Stimulated activated naive CD8-positive, alpha-beta T cell treated with anti-CD3 and anti-CD28 coated beads, Interleukin-15, amount 100 ng/mL, for 72 hours (primary cell): ENCODE data around the gene CABCOCO1.
"Not testable (repeated sequence)": the region's sequence is repeated elsewhere in the genome, so short reads cannot be mapped to it uniquely, and the experiment has no call there.

Source experiments
- ATAC-seq: fragments of 150-1000 bp; cut with Tn5 transposase; 2 replicates; pipeline ENCODE4 v1.10.0; 2021; ENCODE audit warnings: mild to moderate bottlenecking, moderate library complexity
- DNase-seq, 2 donors: peaks; one replicate each; pipeline ENCODE4 v3.0.0; 2021 to 2022
- H3K27ac Mint-ChIP-seq, 2 donors: one replicate each; pipeline ENCODE4 v1.8.0; 2022; ENCODE audit warnings: mild to moderate bottlenecking in 2 of 2, mixed read lengths in 2 of 2, moderate library complexity in 2 of 2
- H3K27me3 Mint-ChIP-seq: one replicate; pipeline ENCODE4 v1.8.0; 2022; ENCODE audit warnings: mixed read lengths
- H3K4me1 Mint-ChIP-seq: one replicate; pipeline ENCODE4 v1.8.0; 2022; ENCODE audit warnings: mild to moderate bottlenecking, mixed read lengths
- H3K4me3 Mint-ChIP-seq, 2 donors: one replicate each; pipeline ENCODE4 v1.8.0; 2022; ENCODE audit warnings: mild to moderate bottlenecking in 2 of 2, mixed read lengths in 2 of 2, moderate library complexity in 1 of 2
- H3K9me3 Mint-ChIP-seq, 2 donors: one replicate each; pipeline ENCODE4 v1.8.0; 2022; ENCODE audit warnings: mixed read lengths in 2 of 2

The CABCOCO1 gene

GRCh38 chr10:61683319-61683718 lies 20.6 kb downstream of the CABCOCO1 start:
- Mint-ChIP-seq H3K4me1 (no peaks in the 10 kb centered on the region), H3K9me3 (no peaks in the 10 kb centered on the region), H3K27me3 (no peaks in the 10 kb centered on the region), H3K4me3 (no peak overlapping the region), H3K27ac (no peak overlapping the region)
- ATAC-seq = no peak
- no peak for DNase-seq

DNA sequence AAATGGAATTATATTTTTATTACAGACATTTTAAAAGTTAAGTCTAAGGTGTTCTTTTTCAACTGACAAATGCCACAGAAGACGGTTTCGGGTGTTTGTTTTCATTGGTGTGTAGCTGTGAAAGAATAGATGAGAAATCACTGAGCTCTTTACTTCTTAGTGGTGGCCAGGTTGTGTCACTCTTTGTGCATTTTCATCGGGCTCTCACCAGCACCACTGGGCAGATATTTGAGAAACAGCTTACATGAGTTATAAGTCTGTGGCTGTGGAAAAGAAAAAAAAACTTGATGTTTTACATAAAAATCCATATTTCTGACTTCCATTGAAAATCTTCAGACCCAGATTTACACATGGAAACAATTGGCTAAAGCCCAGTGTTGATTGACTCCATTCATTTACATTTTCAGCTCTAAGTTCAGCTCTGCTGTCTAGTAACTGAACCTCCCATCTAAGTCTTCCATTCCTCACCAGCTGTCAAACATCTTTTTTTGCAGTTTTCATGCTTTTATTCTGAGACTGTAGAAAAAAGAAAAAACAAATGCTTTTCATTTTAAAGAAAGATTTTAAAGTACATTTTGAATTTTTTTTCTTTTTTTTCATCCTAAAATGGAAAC lies 22.3 kb downstream of the CABCOCO1 start:
- Mint-ChIP-seq H3K27ac (no peak overlapping the region), H3K4me1 (no peaks in the 10 kb centered on the region), H3K9me3 (no peaks in the 10 kb centered on the region), H3K4me3 (no peak overlapping the region), H3K27me3 (no peaks in the 10 kb centered on the region)
- DNase-seq = no peak
- no peak for ATAC-seq

GRCh38 chr10:61688551-61689308 lies 26.0 kb downstream of the CABCOCO1 start:
- Mint-ChIP-seq H3K4me1 (no peaks in the 10 kb centered on the region), H3K4me3 (no peak overlapping the region), H3K9me3 (peaks cover 0 to 7% of the 10 kb centered on the region in 2 donors), H3K27ac (no peak overlapping the region), H3K27me3 (no peaks in the 10 kb centered on the region)
- ATAC-seq = no peak
- no peak for DNase-seq

GRCh38 chr10:61691667-61692066 lies 28.9 kb downstream of the CABCOCO1 start:
- not testable (repeated sequence) for H3K27ac Mint-ChIP-seq, H3K27me3 Mint-ChIP-seq, ATAC-seq, H3K9me3 Mint-ChIP-seq, H3K4me3 Mint-ChIP-seq, DNase-seq, H3K4me1 Mint-ChIP-seq

GRCh38 chr10:61692447-61693010 lies 29.8 kb downstream of the CABCOCO1 start:
- Mint-ChIP-seq H3K27me3 (no peaks in the 10 kb centered on the region), H3K4me1 (no peaks in the 10 kb centered on the region), H3K27ac (no peak overlapping the region), H3K9me3 (peaks cover 0 to 7% of the 10 kb centered on the region in 2 donors), H3K4me3 (no peak overlapping the region)
- ATAC-seq (no peak), DNase-seq (no peak)

GRCh38 chr10:61698968-61699655 lies 36.4 kb downstream of the CABCOCO1 start:
- H3K9me3 Mint-ChIP-seq = no peaks in the 10 kb centered on the region
- no peak for DNase-seq
- H3K4me1 Mint-ChIP-seq = no peaks in the 10 kb centered on the region
- no peak overlapping the region for H3K4me3 Mint-ChIP-seq
- H3K27ac Mint-ChIP-seq = no peak overlapping the region
- peaks cover 7% of the 10 kb centered on the region for H3K27me3 Mint-ChIP-seq
- no peak for ATAC-seq

GRCh38 chr10:61701055-61701705 lies 38.5 kb downstream of the CABCOCO1 start:
- no peak overlapping the region for H3K27ac Mint-ChIP-seq
- no peak for DNase-seq
- no peak for ATAC-seq
- no peaks in the 10 kb centered on the region for H3K9me3 Mint-ChIP-seq
- no peaks in the 10 kb centered on the region for H3K4me1 Mint-ChIP-seq
- H3K4me3 Mint-ChIP-seq = no peak overlapping the region
- peaks cover 7% of the 10 kb centered on the region for H3K27me3 Mint-ChIP-seq

GRCh38 chr10:61701706-61702105 lies 39.0 kb downstream of the CABCOCO1 start:
- no peak overlapping the region for H3K27ac Mint-ChIP-seq
- DNase-seq (no peak), ATAC-seq (no peak)
- H3K4me1 Mint-ChIP-seq = no peaks in the 10 kb centered on the region
- H3K27me3 Mint-ChIP-seq = peaks cover 7% of the 10 kb centered on the region
- no peaks in the 10 kb centered on the region for H3K9me3 Mint-ChIP-seq
- no peak overlapping the region for H3K4me3 Mint-ChIP-seq

DNA sequence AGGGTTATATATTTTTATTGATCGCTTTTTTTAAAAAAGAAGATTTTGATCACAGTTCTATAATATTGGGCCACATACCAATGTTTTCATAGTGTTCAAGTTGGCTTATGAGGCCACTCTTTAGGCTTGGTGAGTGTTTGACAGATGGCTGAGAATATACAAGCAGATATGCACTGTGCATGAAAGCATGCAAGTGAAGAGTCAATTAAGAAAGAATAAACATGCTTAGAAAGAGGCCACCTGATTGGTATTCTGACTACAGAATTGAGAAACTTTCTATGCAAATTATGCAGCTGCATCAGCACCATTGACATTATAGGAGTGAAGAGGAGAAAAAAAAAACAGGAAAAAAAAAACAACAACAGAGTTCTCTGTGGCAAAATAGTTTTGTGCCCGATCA lies 39.9 kb downstream of the CABCOCO1 start:
- H3K9me3 Mint-ChIP-seq = no peaks in the 10 kb centered on the region

DNA sequence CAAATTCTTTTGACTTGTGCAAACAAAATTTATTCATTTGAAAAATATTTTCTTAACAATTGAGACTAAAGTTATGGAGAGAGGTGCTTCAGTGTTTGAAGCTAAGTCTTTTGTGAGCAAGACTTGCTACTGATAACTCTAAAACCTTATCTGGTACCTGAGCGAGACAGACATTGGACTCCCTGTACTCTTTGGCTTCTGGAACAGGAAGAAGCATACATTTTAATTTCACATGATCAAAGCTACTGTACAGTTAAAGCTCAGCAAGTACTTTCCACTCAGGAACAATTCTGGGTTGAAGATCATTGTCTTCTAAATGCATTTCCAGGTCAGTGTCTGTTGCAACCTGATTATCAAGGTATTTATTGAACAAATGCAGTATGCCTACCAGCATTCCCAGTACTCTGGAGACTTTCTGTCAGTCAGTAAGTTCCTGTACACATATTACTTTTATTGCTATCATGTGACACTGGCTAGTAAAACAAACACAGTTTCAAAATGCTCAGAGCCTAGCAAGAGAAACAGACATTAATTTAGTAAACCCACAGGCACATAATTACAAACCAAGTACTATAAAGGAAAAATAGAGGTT lies 42.4 kb downstream of the CABCOCO1 start:
- H3K4me3 Mint-ChIP-seq = no peak overlapping the region
- H3K27ac Mint-ChIP-seq = no peak overlapping the region
- H3K9me3 Mint-ChIP-seq = no peaks in the 10 kb centered on the region
- no peaks in the 10 kb centered on the region for H3K4me1 Mint-ChIP-seq
- DNase-seq (no peak), ATAC-seq (no peak)
- H3K27me3 Mint-ChIP-seq = peaks cover 7% of the 10 kb centered on the region

More for the DNA sequence above, 39.9 kb downstream of the CABCOCO1 start:
- H3K27me3 Mint-ChIP-seq = peaks cover 7% of the 10 kb centered on the region
- no peak for ATAC-seq
- no peak overlapping the region for H3K4me3 Mint-ChIP-seq
- DNase-seq = no peak
- no peaks in the 10 kb centered on the region for H3K4me1 Mint-ChIP-seq
- no peak overlapping the region for H3K27ac Mint-ChIP-seq

GRCh38 chr10:61708846-61709245 lies 46.1 kb downstream of the CABCOCO1 start:
- H3K27me3 Mint-ChIP-seq = no peaks in the 10 kb centered on the region
- no peak overlapping the region for H3K4me3 Mint-ChIP-seq
- no peak for ATAC-seq
- DNase-seq = no peak
- no peak overlapping the region for H3K27ac Mint-ChIP-seq
- H3K9me3 Mint-ChIP-seq = no peaks in the 10 kb centered on the region
- H3K4me1 Mint-ChIP-seq = no peaks in the 10 kb centered on the region

- DNase-seq, H3K4me3 Mint-ChIP-seq, ATAC-seq, H3K4me1 Mint-ChIP-seq, H3K9me3 Mint-ChIP-seq, H3K27ac Mint-ChIP-seq: not testable (repeated sequence)
- H3K27me3 Mint-ChIP-seq = peaks cover 11% of the 10 kb centered on the region
Observed at GRCh38 chr10:61712105-61712504, 49.4 kb downstream of the CABCOCO1 start.

- Mint-ChIP-seq H3K27me3 (peaks cover 15% of the 10 kb centered on the region), H3K27ac (peak overlapping the region in 1 of 2 donors; percentile 24)
- not testable (repeated sequence) for ATAC-seq, H3K4me3 Mint-ChIP-seq, H3K9me3 Mint-ChIP-seq, H3K4me1 Mint-ChIP-seq, DNase-seq
Observed at GRCh38 chr10:61719475-61719874, 56.7 kb downstream of the CABCOCO1 start.

GRCh38 chr10:61719906-61720305 lies 57.2 kb downstream of the CABCOCO1 start:
- no peaks in the 10 kb centered on the region for H3K4me1 Mint-ChIP-seq
- ATAC-seq (no peak), DNase-seq (no peak)
- H3K27me3 Mint-ChIP-seq = peaks cover 10% of the 10 kb centered on the region
- H3K27ac Mint-ChIP-seq = peak overlapping the region in 1 of 2 donors; percentile 24
- no peaks in the 10 kb centered on the region for H3K9me3 Mint-ChIP-seq
- no peak overlapping the region for H3K4me3 Mint-ChIP-seq

DNA sequence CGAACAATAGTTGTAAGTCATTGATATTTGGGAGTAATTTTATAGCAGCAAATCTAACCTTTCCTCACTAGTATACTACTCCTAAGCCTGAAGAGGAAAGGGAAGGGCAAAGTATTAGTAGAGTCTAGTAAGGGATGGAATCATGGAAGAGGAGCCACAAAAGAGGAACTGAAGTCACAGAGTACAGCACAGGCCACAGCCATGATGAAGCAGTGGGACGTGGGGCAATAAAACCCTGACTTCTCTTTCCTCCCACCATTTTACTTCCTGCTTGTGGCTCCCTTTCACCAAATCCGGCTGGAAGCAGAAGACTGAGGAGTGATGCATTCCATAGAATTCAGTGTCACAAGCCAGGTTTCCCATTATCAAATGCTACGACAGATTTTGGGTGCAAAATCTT lies 58.7 kb downstream of the CABCOCO1 start:
- DNase-seq = no peak
- H3K9me3 Mint-ChIP-seq = no peaks in the 10 kb centered on the region
- H3K4me3 Mint-ChIP-seq = no peak overlapping the region
- no peaks in the 10 kb centered on the region for H3K4me1 Mint-ChIP-seq
- H3K27me3 Mint-ChIP-seq = peaks cover 7% of the 10 kb centered on the region
- H3K27ac Mint-ChIP-seq = no peak overlapping the region
- ATAC-seq = no peak
